COR-L47 (cell line): ENCODE results near the gene ST6GAL1.
A peak's percentile ranks its signal among the peaks of the same experiment; 100 is the strongest.
"Not testable (repeated sequence)": the region's sequence is repeated elsewhere in the genome, so short reads cannot be mapped to it uniquely, and the experiment has no call there.

Source experiments
- DNase-seq: peaks from one replicate; lab custom pipeline; 2025; lab: John Stamatoyannopoulos, UW

ST6GAL1 gene

DNA sequence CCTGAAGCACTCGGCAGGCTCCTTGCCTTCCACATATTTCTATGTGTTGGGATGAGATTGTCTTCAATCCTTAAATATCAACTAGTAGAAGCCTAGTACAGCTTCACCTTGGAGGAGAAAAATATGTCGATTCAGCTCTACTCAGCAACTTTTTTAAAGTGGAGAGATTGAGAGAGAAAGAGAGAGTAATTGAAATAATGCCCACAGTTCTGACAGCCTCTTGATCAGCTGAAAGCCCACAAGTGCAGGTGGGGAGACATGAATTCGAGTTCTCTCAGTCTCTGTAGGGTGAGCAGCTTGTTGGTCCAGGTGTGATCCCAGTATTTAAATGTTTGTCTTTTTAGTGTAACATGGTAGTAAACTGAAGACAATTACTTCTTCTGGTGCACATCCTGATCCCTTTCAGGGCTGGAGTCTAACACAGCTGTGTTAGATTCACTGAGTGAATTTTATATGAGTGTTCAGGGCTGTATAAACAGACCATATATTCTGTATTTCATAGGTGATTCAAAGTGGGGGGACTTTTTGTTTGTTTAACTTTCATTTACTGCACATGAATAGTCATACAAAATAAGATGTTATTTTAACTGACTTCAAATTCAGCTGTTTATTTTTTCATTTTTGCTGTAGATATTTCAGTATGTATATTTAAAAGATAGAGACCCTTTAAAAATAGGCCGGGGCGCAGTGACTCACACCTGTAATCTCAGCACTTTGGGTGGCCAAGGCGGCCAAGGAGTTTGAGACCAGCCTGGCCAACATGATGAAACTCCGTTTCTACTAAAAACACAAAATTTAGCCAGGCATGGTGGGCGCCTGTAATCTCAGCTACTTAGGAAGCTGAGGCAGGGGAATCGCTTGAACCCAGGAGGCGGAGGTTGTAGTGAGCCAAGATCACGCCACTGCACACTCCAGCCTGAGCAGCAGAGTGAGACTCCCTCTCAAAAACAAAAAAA is 64.0 kb downstream of the ST6GAL1 start:
- no peak for DNase-seq

GRCh38 chr3:186996356-186996755 is 66.0 kb downstream of the ST6GAL1 start:
- no peak for DNase-seq

- DNase-seq, result no peak
These were observed 66.7 kb downstream of the ST6GAL1 start for GRCh38 chr3:186997061-186997460.

GRCh38 chr3:186997473-186997939 is 67.2 kb downstream of the ST6GAL1 start:
- DNase-seq, result no peak

GRCh38 chr3:186998937-186999368 is 68.6 kb downstream of the ST6GAL1 start:
- no peak for DNase-seq

DNA sequence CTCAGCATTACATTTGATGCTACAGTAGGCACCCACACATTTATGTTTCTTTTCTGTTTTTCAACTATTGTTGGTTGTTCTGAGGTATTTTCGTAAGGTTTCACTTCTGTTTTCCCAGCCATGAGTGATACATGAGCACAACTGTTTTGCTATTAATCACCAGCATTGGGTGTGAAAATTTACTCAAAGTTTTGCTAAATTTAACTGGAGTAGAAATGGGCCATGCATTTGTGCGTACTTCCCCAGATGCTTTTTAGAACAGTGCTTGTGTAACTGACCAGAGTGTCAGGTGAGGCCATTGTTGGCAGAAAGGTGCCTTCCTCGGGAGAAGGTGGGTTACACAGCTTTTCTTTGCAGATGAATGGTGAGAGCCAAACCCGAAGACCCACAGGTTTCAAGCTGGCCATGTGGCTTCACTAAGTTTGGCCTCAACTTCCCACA is 70.4 kb downstream of the ST6GAL1 start:
- no peak for DNase-seq

DNA sequence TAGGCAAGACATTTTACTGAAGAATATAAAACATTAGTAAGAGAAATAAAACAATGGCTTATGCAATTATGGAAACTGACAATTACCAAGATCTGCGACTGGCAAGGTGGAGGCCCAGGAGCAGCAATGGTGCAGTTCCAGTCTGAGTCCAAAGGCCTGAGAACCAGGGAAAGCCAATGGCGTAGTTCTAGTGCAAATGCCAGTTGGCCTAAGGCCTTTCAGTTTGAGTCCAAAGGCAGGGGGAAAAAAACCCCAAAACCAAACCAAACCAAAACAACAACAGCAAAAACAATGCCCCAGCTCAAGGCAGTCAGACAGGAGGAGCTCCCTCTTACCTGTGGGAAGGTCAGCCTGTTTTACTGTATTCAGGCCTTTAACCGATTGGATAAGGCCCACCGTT is 72.6 kb downstream of the ST6GAL1 start:
- no peak for DNase-seq

DNA sequence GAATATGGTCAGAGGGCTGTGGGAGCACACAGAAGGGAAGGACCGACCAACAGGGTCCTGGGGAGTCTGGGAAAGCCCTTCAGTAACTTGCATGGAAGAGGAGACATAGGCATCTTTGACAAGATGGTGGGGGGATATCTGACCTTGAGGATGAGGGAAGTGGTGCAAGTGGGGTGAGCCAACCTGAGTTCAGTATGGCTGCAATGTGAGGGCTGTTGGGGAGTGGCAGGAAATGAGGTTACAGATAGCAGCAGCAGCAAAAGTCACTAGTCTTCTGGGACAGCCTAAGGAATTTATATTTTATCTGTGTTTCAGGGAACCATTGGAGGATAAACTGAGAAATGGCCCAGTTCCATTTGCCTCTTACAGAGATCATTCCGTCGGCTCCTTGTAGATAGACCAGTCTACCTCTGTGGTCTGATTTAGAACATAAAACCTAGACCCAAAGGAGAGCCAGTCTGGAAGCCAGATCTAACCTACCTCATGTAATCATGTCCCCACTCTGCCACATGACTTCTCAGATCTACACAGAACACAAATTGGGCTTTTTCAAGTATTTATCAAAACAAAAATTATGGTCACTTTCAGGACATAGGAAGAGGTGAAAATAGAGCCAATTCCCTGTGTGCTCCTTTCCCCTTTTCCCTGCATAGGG is 75.6 kb downstream of the ST6GAL1 start:
- DNase-seq, result no peak

DNA sequence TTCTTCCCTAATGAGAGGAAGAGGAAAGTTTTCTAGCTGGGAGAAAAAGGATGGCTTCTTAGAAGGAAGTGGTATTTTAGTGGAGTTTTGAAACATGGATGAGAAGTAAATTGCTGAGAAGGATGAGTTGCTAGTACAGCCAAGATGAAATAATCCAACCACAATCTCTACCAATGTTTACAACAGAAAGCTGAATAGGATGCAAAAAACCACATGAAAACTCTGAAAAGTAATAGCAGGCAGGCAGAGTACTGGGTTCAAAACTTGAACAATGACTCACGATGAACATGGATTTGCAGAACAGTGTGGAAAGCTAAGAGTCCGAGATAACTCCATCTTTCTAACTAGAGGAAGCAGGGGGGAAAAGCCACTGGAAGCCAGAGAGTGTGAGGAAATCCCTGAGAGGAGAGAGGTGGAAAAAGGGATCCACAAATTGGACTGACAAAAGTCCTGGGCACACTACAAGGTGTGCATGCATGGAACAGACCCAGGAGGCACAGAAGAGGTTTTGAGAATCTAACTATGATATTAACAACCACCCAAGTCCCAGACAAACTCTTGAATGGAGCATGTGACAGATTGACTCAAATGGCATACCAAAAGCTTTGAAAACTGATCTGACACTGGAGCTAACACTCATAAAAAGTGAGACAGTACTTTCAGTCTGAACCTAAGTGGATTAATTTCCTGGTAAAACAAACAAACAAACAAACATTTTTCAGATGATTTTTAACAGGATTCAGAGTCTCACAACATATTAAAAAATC is 76.7 kb downstream of the ST6GAL1 start:
- DNase-seq, result no peak

GRCh38 chr3:187010382-187010781 is 80.1 kb downstream of the ST6GAL1 start:
- DNase-seq, result not testable (repeated sequence)

- DNase-seq, result no peak
These were observed 81.6 kb downstream of the ST6GAL1 start for GRCh38 chr3:187011915-187012314.

DNA sequence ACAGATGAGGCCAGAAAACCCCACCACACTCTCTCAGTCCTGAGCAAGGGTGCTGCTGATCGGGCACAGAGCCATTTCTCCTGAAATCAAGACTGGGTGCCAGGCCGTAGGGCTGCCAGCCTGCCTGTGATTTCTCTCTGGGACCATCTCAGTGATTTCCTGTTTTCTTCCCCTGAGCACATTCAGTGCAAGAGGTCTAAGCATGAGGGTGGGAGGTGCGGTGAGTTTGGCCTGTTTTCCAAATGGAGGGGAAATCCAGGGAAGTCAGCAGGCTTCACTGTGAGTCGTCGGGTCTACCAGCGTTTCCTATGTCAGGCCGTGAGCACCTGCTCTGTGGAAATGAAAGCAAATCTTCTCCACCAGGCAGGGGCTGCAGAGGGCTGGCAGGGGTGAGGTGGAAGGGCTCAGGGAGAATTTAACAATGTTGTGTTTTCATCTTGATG is 82.3 kb downstream of the ST6GAL1 start:
- DNase-seq, result no peak

DNA sequence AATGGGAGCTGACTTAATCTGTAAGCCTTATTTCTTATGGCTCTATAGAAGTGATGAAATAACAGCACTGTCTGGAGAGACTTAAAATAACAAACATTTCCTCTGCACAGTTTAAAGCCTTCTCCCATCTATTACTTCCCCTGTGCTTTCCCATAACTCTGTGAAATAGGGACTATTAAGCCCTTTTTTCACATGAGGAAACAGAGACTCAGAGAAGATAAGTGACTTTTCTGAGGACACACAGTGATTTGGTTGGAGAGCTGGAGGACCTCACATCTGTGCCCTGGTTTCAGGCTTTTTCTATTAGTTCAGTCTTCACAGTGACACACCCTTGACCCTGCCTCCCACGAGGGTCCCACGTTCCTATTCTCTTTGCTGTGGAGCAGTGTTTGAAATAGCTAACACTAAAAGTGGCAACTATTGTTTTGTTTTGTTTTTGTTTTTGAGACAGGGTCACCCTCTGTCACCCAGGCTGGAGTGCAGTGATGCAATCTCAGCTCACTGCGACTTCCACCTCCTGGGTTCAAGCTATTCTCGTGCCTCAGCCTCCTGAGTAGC is 82.9 kb downstream of the ST6GAL1 start:
- DNase-seq, result no peak

DNA sequence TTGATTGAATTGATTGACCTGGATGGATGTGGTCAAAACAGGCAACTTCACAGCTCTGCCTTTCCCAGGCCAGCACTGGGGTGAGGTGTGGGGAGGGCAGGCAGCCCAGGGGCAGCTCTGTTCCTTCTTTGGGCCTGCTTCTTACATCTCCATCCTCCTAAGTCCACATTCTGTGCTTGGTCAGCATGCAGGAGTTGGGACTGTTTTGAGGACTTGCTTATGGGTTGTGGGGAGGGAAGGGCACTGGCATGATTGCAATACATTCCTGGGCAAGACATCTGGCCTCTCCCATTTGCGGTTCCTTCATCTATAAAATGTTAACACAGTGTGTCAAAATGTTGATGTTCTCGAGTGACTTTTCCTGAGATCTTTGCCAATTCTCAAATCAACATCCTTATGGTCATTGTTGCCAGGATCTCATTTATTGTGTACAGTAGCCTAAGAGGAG is 84.1 kb downstream of the ST6GAL1 start:
- no peak for DNase-seq

GRCh38 chr3:187015903-187016638 is 85.7 kb downstream of the ST6GAL1 start:
- DNase-seq, result peak; percentile 58

GRCh38 chr3:187016639-187017345 is 86.5 kb downstream of the ST6GAL1 start:
- no peak for DNase-seq

- DNase-seq, result no peak
These were observed 87.3 kb downstream of the ST6GAL1 start for GRCh38 chr3:187017511-187018230.

GRCh38 chr3:187019542-187020072 is 89.3 kb downstream of the ST6GAL1 start:
- no peak for DNase-seq

DNA sequence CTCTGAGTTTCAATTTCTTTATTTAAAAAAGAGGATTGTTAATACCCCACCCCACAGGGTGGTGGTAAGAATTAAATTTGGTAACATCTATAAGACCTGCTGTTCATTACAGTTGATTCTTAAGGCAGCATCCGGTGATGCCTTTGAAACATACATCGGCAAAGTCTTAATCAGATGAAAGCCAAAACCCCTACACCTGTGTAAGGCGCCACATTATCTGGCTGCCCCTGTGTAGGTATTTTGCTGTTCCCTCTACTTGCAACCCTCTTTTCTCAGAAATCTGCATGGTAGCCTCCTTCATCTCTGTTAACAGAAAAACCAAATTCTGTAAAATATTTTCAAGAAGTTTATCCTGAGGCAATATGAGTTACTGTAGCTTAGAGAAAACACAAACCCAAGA is 90.0 kb downstream of the ST6GAL1 start:
- no peak for DNase-seq
